Measurements from ENCODE around the gene LARP6.
"Not testable (repeated sequence)": the region's sequence is repeated elsewhere in the genome, so short reads cannot be mapped to it uniquely, and the experiment has no call there.

The LARP6 gene

GRCh38 chr15:70858614-70859321 lies 4.8 kb upstream of the LARP6 start:
- DNase-seq (ENCODE audit: low read depth) = not testable (repeated sequence)

GRCh38 chr15:70857562-70858285 lies 3.8 kb upstream of the LARP6 start:
- no peak for DNase-seq (ENCODE audit: low read depth)

GRCh38 chr15:70856884-70857561 lies 3.1 kb upstream of the LARP6 start:
- DNase-seq (ENCODE audit: low read depth) = no peak

GRCh38 chr15:70856177-70856883 lies 2.4 kb upstream of the LARP6 start:
- DNase-seq (ENCODE audit: low read depth) = no peak

- DNase-seq (ENCODE audit: low read depth) = no peak
Measured at GRCh38 chr15:70855764-70856163, 1.8 kb upstream of the LARP6 start.

- no peak for DNase-seq (ENCODE audit: low read depth)
Measured at GRCh38 chr15:70854666-70854976, 664 bp upstream of the LARP6 start.

- DNase-seq (ENCODE audit: low read depth) = no peak
Measured at GRCh38 chr15:70853318-70853972, 512 bp downstream of the LARP6 start.

- no peak for DNase-seq (ENCODE audit: low read depth)
Measured at GRCh38 chr15:70852501-70853317, 1.2 kb downstream of the LARP6 start.

- no peak for DNase-seq (ENCODE audit: low read depth)
Measured at GRCh38 chr15:70851889-70852288, 2.1 kb downstream of the LARP6 start.

- DNase-seq (ENCODE audit: low read depth) = no peak
Measured at GRCh38 chr15:70845602-70846360, 8.2 kb downstream of the LARP6 start.

- no peak for DNase-seq (ENCODE audit: low read depth)
Measured at GRCh38 chr15:70837476-70837875, 16.5 kb downstream of the LARP6 start.

- no peak for DNase-seq (ENCODE audit: low read depth)
Measured at GRCh38 chr15:70835841-70836240, 18.1 kb downstream of the LARP6 start.

- DNase-seq (ENCODE audit: low read depth) = no peak
Measured at GRCh38 chr15:70835415-70835814, 18.5 kb downstream of the LARP6 start.

- DNase-seq (ENCODE audit: low read depth) = no peak
Measured at GRCh38 chr15:70834999-70835398, 19.0 kb downstream of the LARP6 start.

GRCh38 chr15:70833861-70834765 lies 19.8 kb downstream of the LARP6 start:
- no peak for DNase-seq (ENCODE audit: low read depth)

- DNase-seq (ENCODE audit: low read depth) = no peak
Measured at GRCh38 chr15:70833422-70833821, 20.5 kb downstream of the LARP6 start.

- DNase-seq (ENCODE audit: low read depth) = no peak
Measured at GRCh38 chr15:70832176-70832575, 21.8 kb downstream of the LARP6 start.

- DNase-seq (ENCODE audit: low read depth) = no peak
Measured at GRCh38 chr15:70831094-70831911, 22.7 kb downstream of the LARP6 start.

- no peak for DNase-seq (ENCODE audit: low read depth)
Measured at GRCh38 chr15:70830615-70831014, 23.3 kb downstream of the LARP6 start.

Data from activated T-cell treated with anti-CD3 and anti-CD28 coated beads for 1 hour (primary cell).